DMS153 treated with DMSO at 0.1 percent for 48 hours (cell line): ENCODE data around the gene MAP1LC3B.
A peak's percentile ranks its signal among the peaks of the same experiment; 100 is the strongest.
"Not testable (repeated sequence)": the region's sequence is repeated elsewhere in the genome, so short reads cannot be mapped to it uniquely, and the experiment has no call there.

Source experiments
- DNase-seq: peaks from one replicate; lab custom pipeline; 2025; ENCODE audit not compliant: unreplicated experiment; lab: John Stamatoyannopoulos, UW

MAP1LC3B gene

GRCh38 chr16:87380403-87380802, 11.7 kb upstream of the MAP1LC3B start:
- DNase-seq: no peak

GRCh38 chr16:87380881-87381280, 11.3 kb upstream of the MAP1LC3B start:
- no peak for DNase-seq

GRCh38 chr16:87382023-87382785, 9.9 kb upstream of the MAP1LC3B start:
- no peak for DNase-seq

- peak; percentile 60 for DNase-seq
Measured at GRCh38 chr16:87383505-87384161, 8.5 kb upstream of the MAP1LC3B start, which contains the start of gene FBXO31. Gene FBXO31, minus strand, starts transcription at chr16:87383776. Its CDS starts 32 bp downstream, at chr16:87383744.

DNA sequence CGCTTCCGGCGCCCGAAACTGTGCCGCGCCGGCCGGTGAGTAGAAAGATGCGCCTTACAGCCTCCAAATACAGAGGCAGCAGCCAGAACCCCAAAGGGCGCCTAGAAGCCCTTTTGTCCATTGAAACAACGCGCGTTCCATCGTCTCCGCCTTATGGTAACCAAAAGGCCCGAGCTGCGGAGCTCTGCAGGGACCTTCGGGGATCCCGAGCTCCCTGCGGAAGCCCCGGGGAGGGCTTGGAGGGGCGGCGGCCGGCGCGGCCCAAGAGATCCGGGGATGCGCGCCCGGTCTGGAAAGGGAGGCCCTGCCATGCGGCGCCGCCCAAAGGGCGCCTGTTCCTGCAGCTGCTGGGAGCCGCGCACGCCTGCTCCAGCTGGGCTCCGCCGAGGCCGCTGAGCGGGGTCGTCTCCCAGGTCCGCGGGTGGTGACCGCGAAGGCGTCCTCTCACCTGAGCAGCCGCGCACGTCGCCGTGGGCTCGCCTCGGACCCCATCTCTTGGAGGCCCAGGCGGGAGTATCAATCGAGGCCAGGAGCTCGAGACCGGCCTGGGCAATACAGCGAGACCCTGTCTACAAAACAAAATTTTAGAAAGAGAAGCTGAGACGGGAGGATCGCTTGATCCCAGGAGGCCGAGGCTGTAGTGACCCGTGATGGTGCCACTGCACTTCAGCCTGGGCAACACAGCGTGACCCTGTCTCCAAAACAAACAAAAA, 7.8 kb upstream of the MAP1LC3B start:
- peak; percentile 60 for DNase-seq

DNA sequence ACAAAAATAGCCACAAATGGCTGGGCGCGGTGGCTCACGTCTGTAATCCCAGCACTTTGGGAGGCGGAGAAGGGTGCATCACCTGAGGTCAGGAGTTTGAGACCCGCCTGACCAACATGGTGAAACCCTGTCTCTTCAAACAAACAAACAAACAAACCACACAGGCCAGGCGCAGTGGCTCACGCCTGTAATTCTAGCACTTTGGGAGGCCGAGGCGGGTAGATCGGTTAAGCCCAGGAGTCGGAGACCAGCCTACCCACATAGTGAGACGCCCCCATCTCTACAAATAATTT, 7.3 kb upstream of the MAP1LC3B start:
- DNase-seq: not testable (repeated sequence)

- peak; percentile 98 for DNase-seq
Measured at GRCh38 chr16:87387942-87388817, 4.0 kb upstream of the MAP1LC3B start.

- no peak for DNase-seq
Measured at GRCh38 chr16:87388818-87389134, 3.4 kb upstream of the MAP1LC3B start.

GRCh38 chr16:87389245-87389644, 2.9 kb upstream of the MAP1LC3B start:
- DNase-seq: no peak

- not testable (repeated sequence) for DNase-seq
Measured at GRCh38 chr16:87389914-87390313, 2.2 kb upstream of the MAP1LC3B start.

- no peak for DNase-seq
Measured at GRCh38 chr16:87390641-87391323, 1.4 kb upstream of the MAP1LC3B start.

GRCh38 chr16:87391324-87391949, 699 bp upstream of the MAP1LC3B start:
- no peak for DNase-seq

DNA sequence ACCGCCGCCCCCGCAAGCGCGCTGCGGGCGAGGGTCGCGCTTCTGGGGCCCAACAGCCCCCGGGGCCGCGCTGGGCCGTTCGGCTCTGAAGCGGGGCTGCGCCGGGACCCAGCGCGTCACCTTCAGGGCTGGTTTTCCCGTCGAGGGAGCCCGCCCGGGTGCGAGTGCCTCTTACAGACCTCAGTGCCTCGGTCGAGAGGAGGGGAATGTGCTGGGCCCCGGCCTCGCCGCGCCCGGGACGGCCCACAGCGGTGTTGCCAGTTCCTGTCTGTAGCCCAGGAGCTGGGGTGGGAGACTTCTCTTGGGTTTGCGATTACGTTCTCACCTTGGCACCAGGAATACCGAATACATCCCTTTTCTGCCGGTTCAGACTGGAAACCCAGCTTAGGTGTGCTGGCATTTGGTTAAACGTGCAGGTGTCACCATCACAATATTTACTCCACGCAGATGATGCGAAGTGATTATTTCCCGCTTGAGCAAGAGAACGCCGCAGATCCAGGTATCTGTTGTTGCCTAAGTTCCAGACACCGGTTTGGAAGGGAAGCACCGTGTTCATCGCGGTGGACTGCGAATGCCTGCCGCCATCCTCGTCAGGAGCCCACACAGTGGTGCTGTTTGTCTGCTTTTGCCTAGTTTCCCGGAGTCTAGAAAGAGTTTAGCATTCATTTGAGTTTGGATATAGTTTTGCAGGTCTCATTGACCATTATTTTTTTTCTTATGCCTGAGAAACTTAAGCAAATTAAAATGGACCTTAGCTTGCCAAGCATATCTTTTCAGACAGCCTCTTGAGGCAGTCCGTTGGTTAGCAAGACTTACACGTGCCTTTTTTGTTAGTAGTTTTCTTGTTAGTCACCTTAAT, 914 bp downstream of the MAP1LC3B start:
- no peak for DNase-seq

DNA sequence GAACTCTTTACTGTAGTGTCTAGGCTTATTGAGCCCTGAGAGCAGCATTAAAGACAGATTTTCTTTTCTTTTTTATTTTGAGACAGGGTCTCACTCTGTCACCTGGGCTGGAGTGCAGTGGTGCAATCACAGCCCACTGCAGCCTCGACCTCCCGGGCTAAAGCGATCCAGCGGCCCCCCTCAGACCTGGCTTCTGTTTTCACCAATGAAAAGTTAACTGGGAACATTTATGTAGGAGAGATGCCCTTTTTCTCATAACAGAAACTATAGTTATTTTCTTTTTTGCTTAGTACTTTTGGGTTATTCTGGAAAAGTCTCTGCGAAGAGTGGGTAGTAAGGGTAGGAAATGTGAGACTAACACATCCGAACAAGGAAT, 1.5 kb downstream of the MAP1LC3B start:
- no peak for DNase-seq

GRCh38 chr16:87395181-87395842, 3.2 kb downstream of the MAP1LC3B start:
- DNase-seq: no peak

GRCh38 chr16:87404764-87405625, 12.9 kb downstream of the MAP1LC3B start:
- DNase-seq: no peak

- DNase-seq: no peak
Measured at GRCh38 chr16:87406495-87407088, 14.5 kb downstream of the MAP1LC3B start.
